Parathyroid adenoma (tissue), 2 donors: ENCODE measurements around the gene BCO2.

Source experiments
- H2AFZ ChIP-seq: fragments of 300-600 bp; sonication (generic); one replicate; pipeline ENCODE4 v1.7.0; 2017; ENCODE audit warnings: antibody characterized with exemption, mild to moderate bottlenecking
- H3K27ac ChIP-seq: fragments of 300-600 bp; sonication (generic); one replicate; pipeline ENCODE4 v1.7.0; 2017
- H3K27me3 ChIP-seq: fragments of 300-600 bp; sonication (generic); one replicate; pipeline ENCODE4 v1.7.0; 2017; ENCODE audit warnings: low read length; ENCODE audit not compliant: control insufficient read depth, insufficient read depth
- H3K36me3 ChIP-seq: fragments of 300-600 bp; sonication (generic); one replicate; pipeline ENCODE4 v1.7.0; 2017; ENCODE audit warnings: low read length; ENCODE audit not compliant: control insufficient read depth, insufficient read depth
- H3K4me1 ChIP-seq: fragments of 300-600 bp; sonication (generic); one replicate; pipeline ENCODE4 v1.7.0; 2017; ENCODE audit warnings: control low read depth
- H3K4me2 ChIP-seq: fragments of 300-600 bp; sonication (generic); one replicate; pipeline ENCODE4 v1.7.0; 2017; ENCODE audit warnings: low read length
- H3K4me3 ChIP-seq: fragments of 300-600 bp; sonication (generic); one replicate; pipeline ENCODE4 v1.7.0; 2017; ENCODE audit warnings: low read depth, low read length
- H3K79me2 ChIP-seq: fragments of 300-600 bp; sonication (generic); one replicate; pipeline ENCODE4 v1.7.0; 2017; ENCODE audit warnings: control low read depth
- H3K9ac ChIP-seq: fragments of 300-600 bp; sonication (generic); one replicate; pipeline ENCODE4 v1.7.0; 2017; ENCODE audit warnings: mild to moderate bottlenecking
- H3K9me3 ChIP-seq: fragments of 300-600 bp; sonication (generic); one replicate; pipeline ENCODE4 v1.7.0; 2017; ENCODE audit warnings: low read length; ENCODE audit not compliant: control insufficient read depth
- TF ChIP-seq, protein P1 (sequence below): fragments of 300-600 bp; sonication (generic); IDR thresholded peaks from one replicate; pipeline ENCODE4 v1.7.0; 2017; ENCODE audit warnings: antibody characterized with exemption, mild to moderate bottlenecking
- donor health status: primary hyperparathyroidism.

The BCO2 gene

DNA sequence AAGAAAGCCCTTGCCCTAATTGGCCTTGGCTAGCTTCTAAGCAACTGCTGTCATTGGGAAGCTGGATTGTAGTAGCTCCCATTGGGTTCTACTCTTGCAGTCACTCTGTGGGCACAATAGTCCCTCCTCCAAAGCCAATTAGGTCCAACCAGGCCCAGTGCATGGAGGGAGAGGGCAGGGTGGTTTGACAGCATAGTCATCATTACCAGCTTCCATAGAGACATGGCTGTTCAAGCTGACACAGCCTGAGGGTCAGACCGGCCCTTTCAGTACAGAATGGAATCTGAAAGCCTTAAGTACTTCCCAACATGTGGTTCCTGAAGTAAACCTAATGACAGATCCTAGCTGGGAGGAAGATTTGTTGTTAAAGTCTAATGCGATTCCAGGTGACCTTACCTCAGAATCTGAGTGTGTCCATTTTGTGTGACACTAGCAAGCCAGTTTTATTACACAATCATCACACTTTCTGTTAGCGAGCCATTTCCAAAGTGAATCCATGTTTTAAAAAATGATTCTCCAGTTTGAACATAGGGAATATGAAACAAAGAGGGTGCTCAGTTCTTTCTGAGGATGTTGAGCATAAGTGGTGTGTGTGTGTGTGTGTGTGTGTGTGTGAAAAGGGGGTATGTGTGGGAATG lies 78.4 kb downstream of the BCO2 start:
- Histone ChIP-seq H3K9me3 (no peaks in the 10 kb centered on the region), H3K36me3 (no peaks in the 10 kb centered on the region), H3K4me1 (no peaks in the 10 kb centered on the region), H3K27me3 (no peaks in the 10 kb centered on the region), H3K9ac (no peak overlapping the region), H3K79me2 (no peaks in the 10 kb centered on the region), H3K27ac (no peak overlapping the region), H3K4me2 (no peak overlapping the region), H2AFZ (no peak overlapping the region), H3K4me3 (no peak overlapping the region)
- TF ChIP-seq, protein P1, sequence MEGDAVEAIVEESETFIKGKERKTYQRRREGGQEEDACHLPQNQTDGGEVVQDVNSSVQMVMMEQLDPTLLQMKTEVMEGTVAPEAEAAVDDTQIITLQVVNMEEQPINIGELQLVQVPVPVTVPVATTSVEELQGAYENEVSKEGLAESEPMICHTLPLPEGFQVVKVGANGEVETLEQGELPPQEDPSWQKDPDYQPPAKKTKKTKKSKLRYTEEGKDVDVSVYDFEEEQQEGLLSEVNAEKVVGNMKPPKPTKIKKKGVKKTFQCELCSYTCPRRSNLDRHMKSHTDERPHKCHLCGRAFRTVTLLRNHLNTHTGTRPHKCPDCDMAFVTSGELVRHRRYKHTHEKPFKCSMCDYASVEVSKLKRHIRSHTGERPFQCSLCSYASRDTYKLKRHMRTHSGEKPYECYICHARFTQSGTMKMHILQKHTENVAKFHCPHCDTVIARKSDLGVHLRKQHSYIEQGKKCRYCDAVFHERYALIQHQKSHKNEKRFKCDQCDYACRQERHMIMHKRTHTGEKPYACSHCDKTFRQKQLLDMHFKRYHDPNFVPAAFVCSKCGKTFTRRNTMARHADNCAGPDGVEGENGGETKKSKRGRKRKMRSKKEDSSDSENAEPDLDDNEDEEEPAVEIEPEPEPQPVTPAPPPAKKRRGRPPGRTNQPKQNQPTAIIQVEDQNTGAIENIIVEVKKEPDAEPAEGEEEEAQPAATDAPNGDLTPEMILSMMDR: no peak

DNA sequence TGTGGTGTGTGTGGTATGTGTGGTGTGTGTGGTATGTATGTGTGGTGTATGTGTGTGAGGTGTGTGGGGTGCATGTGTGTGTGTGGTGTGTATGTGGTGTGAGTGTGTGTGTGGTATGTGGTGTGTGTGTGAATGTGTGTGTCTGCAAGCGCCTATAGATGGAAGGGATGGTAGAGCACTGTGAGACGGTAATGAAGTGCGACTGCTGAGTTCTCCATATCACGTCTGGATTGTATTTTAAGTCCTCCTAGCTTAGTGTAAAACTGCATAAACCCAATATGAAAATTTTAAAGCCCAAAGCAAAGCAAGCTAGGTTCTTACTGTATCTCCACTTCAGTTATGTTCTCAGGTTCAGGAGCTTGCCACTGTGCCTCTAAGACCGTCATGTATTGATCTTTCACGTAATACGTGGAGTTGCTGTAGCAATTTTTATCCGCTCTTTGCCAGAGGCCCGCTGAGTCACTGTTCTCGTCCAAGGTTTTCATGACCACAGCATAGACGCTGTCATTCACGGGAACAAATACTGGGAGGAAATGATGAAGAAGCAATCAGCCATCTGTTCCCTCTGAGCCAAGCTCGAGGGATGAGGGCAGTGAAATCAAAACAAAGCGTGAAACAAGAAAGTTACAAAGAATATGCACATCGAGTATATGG lies 79.9 kb downstream of the BCO2 start:
- no peaks in the 10 kb centered on the region for H3K79me2 ChIP-seq

GRCh38 chr11:112260490-112260889 lies 85.2 kb downstream of the BCO2 start, which contains the start of gene PLET1:
PLET1 (minus strand) TSS chr11:112260860; CDS start chr11:112260589, 271 bp downstream.
- TF ChIP-seq, protein P1: no peak

More for the DNA sequence above, 79.9 kb downstream of the BCO2 start:
- H2AFZ ChIP-seq: peak overlapping the region; percentile 62
- no peaks in the 10 kb centered on the region for H3K27me3 ChIP-seq
- no peaks in the 10 kb centered on the region for H3K36me3 ChIP-seq
- no peak overlapping the region for H3K4me2 ChIP-seq
- H3K27ac ChIP-seq: no peak overlapping the region
- H3K9ac ChIP-seq: no peak overlapping the region
- TF ChIP-seq, protein P1: no peak
- H3K4me1 ChIP-seq: no peaks in the 10 kb centered on the region
- no peaks in the 10 kb centered on the region for H3K9me3 ChIP-seq
- H3K4me3 ChIP-seq: no peak overlapping the region

DNA sequence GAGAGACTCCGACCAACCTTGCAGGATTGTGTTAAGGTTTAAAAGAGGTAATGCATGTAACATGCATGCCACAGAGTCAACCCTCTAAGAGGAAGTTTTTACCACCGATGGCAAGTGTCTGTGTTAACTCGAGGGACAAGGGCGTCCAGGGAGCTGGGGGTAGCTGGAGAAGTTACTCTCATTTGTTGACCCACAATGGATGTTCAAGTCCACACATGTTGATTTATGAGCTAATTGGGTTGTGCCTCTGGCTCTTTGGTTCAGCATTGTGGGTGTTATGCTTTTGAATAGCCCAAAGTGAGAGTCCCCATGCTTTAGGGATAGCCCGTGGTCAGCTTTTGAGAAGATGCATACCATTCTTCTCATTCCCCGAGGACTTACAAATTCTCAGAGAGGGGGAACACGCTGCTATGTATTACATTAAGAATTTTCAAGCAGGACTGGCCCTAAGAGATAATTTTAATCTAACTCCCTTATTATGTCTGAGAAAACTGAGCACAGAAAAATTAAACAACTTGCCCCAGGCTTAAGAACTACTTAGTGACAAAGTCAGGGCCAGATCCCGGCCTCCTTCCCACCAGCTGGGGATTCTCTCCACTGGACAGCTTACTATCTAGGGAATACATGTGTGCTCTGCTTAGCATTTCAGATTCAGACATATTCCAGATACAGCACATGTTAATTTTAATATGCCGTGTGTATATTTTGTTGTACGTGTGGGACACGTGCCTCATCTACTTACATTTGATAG lies 90.5 kb downstream of the BCO2 start:
- Histone ChIP-seq H3K36me3 (no peaks in the 10 kb centered on the region), H3K9me3 (no peaks in the 10 kb centered on the region), H3K27me3 (no peaks in the 10 kb centered on the region), H3K79me2 (no peaks in the 10 kb centered on the region), H3K9ac (no peak overlapping the region), H2AFZ (no peak overlapping the region), H3K4me1 (no peaks in the 10 kb centered on the region), H3K4me3 (no peak overlapping the region), H3K27ac (no peak overlapping the region), H3K4me2 (no peak overlapping the region)
- TF ChIP-seq, protein P1: no peak

More at GRCh38 chr11:112260490-112260889, 85.2 kb downstream of the BCO2 start, which contains the start of gene PLET1:
- no peak within 1 kb of the TSS for H3K4me3 ChIP-seq
- no peak within 1 kb of the TSS for H3K27ac ChIP-seq
- no peak within 1 kb of the TSS for H2AFZ ChIP-seq
- no peaks in the 10 kb centered on the region for H3K36me3 ChIP-seq
- no peaks in the 10 kb centered on the region for H3K27me3 ChIP-seq
- H3K9ac ChIP-seq: no peak within 1 kb of the TSS
- no peak within 1 kb of the TSS for H3K4me2 ChIP-seq
- H3K9me3 ChIP-seq: no peaks in the 10 kb centered on the region
- no peaks in the 10 kb centered on the region for H3K4me1 ChIP-seq
- no peaks in the 10 kb centered on the region for H3K79me2 ChIP-seq
